ENCODE data around the gene ABCC5. TPM values are rescaled to one million over a fixed set of nuclear protein-coding genes. Genes with fewer than 3 reads are reported as not detected.
A peak's percentile ranks its signal among the peaks of the same experiment; 100 is the strongest.

ABCC5 gene
- total RNA-seq, 1 experiment from 2014 or later: 29.1 TPM

DNA sequence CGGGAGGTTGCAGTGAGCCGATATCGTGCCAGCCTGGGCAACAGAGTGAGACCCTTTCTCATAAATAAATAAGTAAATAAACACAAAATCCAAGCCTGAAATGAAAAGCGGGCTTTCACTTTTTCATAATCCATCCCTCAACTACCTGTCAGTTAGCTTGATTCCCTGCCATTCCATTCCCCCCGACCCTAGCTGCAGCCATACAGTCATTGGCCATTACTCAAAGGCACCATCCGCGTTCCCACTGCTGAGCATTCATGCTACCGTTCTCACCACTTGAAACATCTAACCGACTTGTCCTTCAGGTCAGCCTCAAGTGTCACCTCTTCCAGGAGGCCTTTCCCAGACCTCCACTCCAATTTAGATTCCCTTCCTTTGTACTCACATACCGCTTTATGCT, 131.9 kb downstream of the ABCC5 start (continued):
- TF ChIP-seq, protein P1, sequence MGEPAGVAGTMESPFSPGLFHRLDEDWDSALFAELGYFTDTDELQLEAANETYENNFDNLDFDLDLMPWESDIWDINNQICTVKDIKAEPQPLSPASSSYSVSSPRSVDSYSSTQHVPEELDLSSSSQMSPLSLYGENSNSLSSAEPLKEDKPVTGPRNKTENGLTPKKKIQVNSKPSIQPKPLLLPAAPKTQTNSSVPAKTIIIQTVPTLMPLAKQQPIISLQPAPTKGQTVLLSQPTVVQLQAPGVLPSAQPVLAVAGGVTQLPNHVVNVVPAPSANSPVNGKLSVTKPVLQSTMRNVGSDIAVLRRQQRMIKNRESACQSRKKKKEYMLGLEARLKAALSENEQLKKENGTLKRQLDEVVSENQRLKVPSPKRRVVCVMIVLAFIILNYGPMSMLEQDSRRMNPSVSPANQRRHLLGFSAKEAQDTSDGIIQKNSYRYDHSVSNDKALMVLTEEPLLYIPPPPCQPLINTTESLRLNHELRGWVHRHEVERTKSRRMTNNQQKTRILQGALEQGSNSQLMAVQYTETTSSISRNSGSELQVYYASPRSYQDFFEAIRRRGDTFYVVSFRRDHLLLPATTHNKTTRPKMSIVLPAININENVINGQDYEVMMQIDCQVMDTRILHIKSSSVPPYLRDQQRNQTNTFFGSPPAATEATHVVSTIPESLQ (CRISPR knock-in tag; IDR thresholded peaks at IDR 0.05): no peak
- TF ChIP-seq TEAD4 (CRISPR knock-in tag; IDR thresholded peaks at IDR 0.05): no peak
- TF ChIP-seq ZNF232 (CRISPR knock-in tag; IDR thresholded peaks at IDR 0.05): no peak
- TF ChIP-seq JUN (CRISPR knock-in tag; IDR thresholded peaks at IDR 0.05): no peak
- TF ChIP-seq ZNF317 (CRISPR knock-in tag; IDR thresholded peaks at IDR 0.05; ENCODE audit: borderline replicate concordance, low read depth): no peak
- no peak for TF ChIP-seq GTF2I (CRISPR knock-in tag; conservative IDR thresholded peaks at IDR 0.05)
- no peak for TF ChIP-seq TEAD1 (CRISPR knock-in tag; IDR thresholded peaks at IDR 0.05)
- no peak for TF ChIP-seq ZNF138 (CRISPR knock-in tag; conservative IDR thresholded peaks at IDR 0.05)
- no peak for TF ChIP-seq FOXK1 (CRISPR knock-in tag; IDR thresholded peaks at IDR 0.05)

DNA sequence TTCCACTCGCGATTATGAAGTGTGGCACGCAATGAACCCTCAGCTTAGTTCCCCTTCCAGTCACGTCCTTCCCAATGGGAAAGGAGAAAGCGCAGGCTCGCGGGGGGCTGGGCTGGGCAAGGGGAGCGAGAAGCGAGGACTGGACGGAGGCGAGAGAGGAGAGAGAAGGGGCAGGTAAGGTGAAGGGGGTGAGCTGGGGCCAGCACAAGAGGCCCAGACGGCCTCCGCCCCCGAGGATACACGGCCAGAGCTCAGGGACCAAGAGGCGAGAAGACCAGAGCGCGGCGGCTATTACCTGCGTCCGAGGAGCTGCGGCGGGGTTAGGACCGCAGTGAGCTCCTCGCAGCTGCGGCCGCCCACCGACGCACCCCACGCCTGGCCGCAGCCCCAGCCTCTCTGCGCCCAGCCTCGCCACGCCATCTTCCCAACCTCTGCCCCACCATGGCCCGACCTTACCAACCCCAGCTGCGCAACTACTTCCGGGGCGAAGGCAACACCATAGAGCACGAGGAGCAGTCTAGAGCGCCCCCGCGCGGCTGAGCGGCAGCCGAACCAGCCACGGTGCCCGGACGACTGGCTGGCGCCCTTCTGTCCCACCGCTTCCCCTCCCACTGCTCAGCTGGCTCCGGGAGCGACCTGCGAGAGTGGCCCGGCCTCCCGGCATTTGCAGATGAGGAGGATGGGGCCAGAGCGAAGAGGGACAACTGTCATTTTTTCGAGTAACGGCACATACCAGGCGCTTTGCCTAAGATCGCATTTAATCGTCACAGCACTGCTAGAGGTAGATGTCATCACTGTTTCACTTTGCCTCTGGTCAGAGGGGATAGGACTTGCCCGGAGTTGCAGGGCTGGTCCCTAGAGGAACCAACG, 133.0 kb downstream of the ABCC5 start, which contains the start of gene PARL:
PARL (minus strand) TSS at position 454 of the 870 bp plus-strand sequence; CDS start at position 420, 34 bp downstream.
- POLR2A ChIA-PET: interaction anchor here (0.6 kb wide), 1 partner anchor 376 kb away, joined by 3 read pairs; no protein-coding TSS in a partner anchor
- CTCF ChIA-PET: interaction anchor here (0.5 to 2.1 kb wide), 35 partner anchors 8 to 414 kb away, joined by 3 to 23 read pairs (median 3); partner anchors contain the start of genes ABCC5, EEF1AKMT4, EIF2B5 and MAP6D1
- H3K27me3 Mint-ChIP-seq (ENCODE audit: low read depth): peaks cover 2% of the 10 kb centered on the region
- no peaks in the 10 kb centered on the region for H3K36me3 Mint-ChIP-seq
- peak within 1 kb of the TSS; percentile 95 for H3K4me3 Mint-ChIP-seq
- peak; percentile 98 for ATAC-seq
- H3K27ac Mint-ChIP-seq: peak within 1 kb of the TSS; percentile 63
- H3K4me1 Mint-ChIP-seq: peaks cover 19% of the 10 kb centered on the region
- no peaks in the 10 kb centered on the region for H3K9me3 Mint-ChIP-seq
- peak; percentile 97 for DNase-seq (ENCODE audit: low spot score)
- peak; percentile 93; the same call in 1 of the 2 replicates for TF ChIP-seq CBFB (CRISPR knock-in tag; IDR thresholded peaks at IDR 0.05; ENCODE audit: low read depth)
- no peak for TF ChIP-seq IRF2 (CRISPR knock-in tag; IDR thresholded peaks at IDR 0.05; ENCODE audit: borderline replicate concordance, low read depth)
- TF ChIP-seq, protein P2, sequence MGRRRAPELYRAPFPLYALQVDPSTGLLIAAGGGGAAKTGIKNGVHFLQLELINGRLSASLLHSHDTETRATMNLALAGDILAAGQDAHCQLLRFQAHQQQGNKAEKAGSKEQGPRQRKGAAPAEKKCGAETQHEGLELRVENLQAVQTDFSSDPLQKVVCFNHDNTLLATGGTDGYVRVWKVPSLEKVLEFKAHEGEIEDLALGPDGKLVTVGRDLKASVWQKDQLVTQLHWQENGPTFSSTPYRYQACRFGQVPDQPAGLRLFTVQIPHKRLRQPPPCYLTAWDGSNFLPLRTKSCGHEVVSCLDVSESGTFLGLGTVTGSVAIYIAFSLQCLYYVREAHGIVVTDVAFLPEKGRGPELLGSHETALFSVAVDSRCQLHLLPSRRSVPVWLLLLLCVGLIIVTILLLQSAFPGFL (CRISPR knock-in tag; IDR thresholded peaks at IDR 0.05; ENCODE audit: borderline replicate concordance): no peak
- no peak for TF ChIP-seq ATF1 (CRISPR knock-in tag; IDR thresholded peaks at IDR 0.05)
- TF ChIP-seq HMGA2 (CRISPR knock-in tag; IDR thresholded peaks at IDR 0.05): no peak
- TF ChIP-seq ZNF425 (CRISPR knock-in tag; conservative IDR thresholded peaks at IDR 0.05): no peak
- TF ChIP-seq, protein P3, sequence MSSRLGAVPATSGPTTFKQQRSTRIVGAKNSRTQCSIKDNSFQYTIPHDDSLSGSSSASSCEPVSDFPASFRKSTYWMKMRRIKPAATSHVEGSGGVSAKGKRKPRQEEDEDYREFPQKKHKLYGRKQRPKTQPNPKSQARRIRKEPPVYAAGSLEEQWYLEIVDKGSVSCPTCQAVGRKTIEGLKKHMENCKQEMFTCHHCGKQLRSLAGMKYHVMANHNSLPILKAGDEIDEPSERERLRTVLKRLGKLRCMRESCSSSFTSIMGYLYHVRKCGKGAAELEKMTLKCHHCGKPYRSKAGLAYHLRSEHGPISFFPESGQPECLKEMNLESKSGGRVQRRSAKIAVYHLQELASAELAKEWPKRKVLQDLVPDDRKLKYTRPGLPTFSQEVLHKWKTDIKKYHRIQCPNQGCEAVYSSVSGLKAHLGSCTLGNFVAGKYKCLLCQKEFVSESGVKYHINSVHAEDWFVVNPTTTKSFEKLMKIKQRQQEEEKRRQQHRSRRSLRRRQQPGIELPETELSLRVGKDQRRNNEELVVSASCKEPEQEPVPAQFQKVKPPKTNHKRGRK (CRISPR knock-in tag; IDR thresholded peaks at IDR 0.05; ENCODE audit: borderline replicate concordance): no peak
- TF ChIP-seq ZNF121 (CRISPR knock-in tag; IDR thresholded peaks at IDR 0.05): peak; percentile 82; the same call in 1 of the 2 replicates
- no peak for TF ChIP-seq JUN (CRISPR knock-in tag; IDR thresholded peaks at IDR 0.05)
- TF ChIP-seq KAT7 (CRISPR knock-in tag; IDR thresholded peaks at IDR 0.05; ENCODE audit: borderline replicate concordance): 0 out of 2 replicates have a peak, but pooled peaks have one; percentile 43
- TF ChIP-seq, protein P4, sequence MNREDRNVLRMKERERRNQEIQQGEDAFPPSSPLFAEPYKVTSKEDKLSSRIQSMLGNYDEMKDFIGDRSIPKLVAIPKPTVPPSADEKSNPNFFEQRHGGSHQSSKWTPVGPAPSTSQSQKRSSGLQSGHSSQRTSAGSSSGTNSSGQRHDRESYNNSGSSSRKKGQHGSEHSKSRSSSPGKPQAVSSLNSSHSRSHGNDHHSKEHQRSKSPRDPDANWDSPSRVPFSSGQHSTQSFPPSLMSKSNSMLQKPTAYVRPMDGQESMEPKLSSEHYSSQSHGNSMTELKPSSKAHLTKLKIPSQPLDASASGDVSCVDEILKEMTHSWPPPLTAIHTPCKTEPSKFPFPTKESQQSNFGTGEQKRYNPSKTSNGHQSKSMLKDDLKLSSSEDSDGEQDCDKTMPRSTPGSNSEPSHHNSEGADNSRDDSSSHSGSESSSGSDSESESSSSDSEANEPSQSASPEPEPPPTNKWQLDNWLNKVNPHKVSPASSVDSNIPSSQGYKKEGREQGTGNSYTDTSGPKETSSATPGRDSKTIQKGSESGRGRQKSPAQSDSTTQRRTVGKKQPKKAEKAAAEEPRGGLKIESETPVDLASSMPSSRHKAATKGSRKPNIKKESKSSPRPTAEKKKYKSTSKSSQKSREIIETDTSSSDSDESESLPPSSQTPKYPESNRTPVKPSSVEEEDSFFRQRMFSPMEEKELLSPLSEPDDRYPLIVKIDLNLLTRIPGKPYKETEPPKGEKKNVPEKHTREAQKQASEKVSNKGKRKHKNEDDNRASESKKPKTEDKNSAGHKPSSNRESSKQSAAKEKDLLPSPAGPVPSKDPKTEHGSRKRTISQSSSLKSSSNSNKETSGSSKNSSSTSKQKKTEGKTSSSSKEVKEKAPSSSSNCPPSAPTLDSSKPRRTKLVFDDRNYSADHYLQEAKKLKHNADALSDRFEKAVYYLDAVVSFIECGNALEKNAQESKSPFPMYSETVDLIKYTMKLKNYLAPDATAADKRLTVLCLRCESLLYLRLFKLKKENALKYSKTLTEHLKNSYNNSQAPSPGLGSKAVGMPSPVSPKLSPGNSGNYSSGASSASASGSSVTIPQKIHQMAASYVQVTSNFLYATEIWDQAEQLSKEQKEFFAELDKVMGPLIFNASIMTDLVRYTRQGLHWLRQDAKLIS (CRISPR knock-in tag; IDR thresholded peaks at IDR 0.05; ENCODE audit: borderline replicate concordance): no peak
- TF ChIP-seq, protein P5, sequence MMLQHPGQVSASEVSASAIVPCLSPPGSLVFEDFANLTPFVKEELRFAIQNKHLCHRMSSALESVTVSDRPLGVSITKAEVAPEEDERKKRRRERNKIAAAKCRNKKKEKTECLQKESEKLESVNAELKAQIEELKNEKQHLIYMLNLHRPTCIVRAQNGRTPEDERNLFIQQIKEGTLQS (CRISPR knock-in tag; conservative IDR thresholded peaks at IDR 0.05): no peak
- TF ChIP-seq SMAD3 (CRISPR knock-in tag; IDR thresholded peaks at IDR 0.05; ENCODE audit: borderline replicate concordance): peak; percentile 89; the same call in 1 of the 2 replicates
- TF ChIP-seq ZNF263 (CRISPR knock-in tag; IDR thresholded peaks at IDR 0.05; ENCODE audit: low read depth): no peak
- TF ChIP-seq, protein P6, sequence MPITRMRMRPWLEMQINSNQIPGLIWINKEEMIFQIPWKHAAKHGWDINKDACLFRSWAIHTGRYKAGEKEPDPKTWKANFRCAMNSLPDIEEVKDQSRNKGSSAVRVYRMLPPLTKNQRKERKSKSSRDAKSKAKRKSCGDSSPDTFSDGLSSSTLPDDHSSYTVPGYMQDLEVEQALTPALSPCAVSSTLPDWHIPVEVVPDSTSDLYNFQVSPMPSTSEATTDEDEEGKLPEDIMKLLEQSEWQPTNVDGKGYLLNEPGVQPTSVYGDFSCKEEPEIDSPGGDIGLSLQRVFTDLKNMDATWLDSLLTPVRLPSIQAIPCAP (CRISPR knock-in tag; IDR thresholded peaks at IDR 0.05): peak; percentile 71; the same call in 1 of the 2 replicates

All from WTC11 (cell line).